Mesodermal cell (in vitro differentiated cells): ENCODE results near the gene TKTL1.

ENCODE experiments used
- H3K27ac ChIP-seq: 2 replicates; pipeline ENCODE4 v1.7.0; 2013; ENCODE audit warnings: mild to moderate bottlenecking, low read depth, low read length, moderate library complexity; ENCODE audit not compliant: severe bottlenecking
- H3K36me3 ChIP-seq: 2 replicates; pipeline ENCODE4 v1.7.1; 2013; ENCODE audit warnings: mild to moderate bottlenecking, low read length, moderate library complexity; ENCODE audit not compliant: control insufficient read depth, insufficient read depth
- H3K4me1 ChIP-seq: one replicate; pipeline ENCODE4 v1.7.1; 2013; ENCODE audit warnings: mild to moderate bottlenecking, low read length; ENCODE audit not compliant: insufficient read depth, control insufficient read depth, poor library complexity, severe bottlenecking
- H3K4me3 ChIP-seq: 2 replicates; pipeline ENCODE4 v1.7.0; 2013; ENCODE audit warnings: low read length, control low read depth, mild to moderate bottlenecking; ENCODE audit not compliant: insufficient read depth, poor library complexity, severe bottlenecking; ENCODE audit errors: extremely low read depth
- H3K9me3 ChIP-seq: 2 replicates; pipeline ENCODE4 v1.7.1; 2013; ENCODE audit warnings: mild to moderate bottlenecking, low read length, moderate library complexity; ENCODE audit not compliant: control insufficient read depth
- WGBS, 2 experiments: methylation state at CpG; one replicate each; pipeline ENCODE4 v1.1.5; 2013; ENCODE audit warnings: missing lambda C conversion rate in 2 of 2; ENCODE audit not compliant: insufficient coverage in 2 of 2; 5-methylcytosine and 5-hydroxymethylcytosine counted together

Gene TKTL1

DNA sequence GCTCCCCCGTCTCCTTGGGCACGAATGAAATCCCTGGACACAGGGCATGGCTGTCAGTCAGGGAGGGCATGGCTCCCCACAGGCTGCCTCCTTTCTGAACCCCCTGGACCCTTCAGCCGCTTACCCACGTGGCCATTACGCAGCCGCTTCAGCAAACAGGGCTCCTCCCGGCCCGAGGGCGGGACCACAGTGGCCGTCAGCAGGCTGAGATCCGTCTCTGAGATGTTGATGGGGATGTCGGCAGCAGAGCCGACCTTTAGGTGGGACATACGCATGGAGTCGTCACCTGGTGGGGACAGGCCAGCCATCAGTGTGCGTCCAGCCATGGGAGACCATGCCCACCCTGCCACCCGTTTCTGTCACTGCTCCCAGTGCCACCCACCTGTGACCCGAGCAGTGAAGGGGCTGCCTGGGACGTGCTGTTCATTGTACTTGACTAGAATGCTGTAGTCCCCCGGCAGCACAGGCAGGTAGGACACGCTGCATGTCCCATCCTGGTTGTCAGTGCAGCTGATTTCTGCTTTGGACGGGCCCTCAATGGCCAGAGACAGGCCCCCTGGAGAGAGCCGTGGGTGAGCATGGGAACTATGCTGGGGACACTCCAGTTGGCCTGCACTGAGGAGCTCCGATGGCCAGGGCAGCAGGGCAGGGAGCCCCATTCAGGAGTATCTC, 57.7 kb downstream of the TKTL1 start:
- peaks cover 59% of the 10 kb centered on the region for H3K36me3 ChIP-seq

DNA sequence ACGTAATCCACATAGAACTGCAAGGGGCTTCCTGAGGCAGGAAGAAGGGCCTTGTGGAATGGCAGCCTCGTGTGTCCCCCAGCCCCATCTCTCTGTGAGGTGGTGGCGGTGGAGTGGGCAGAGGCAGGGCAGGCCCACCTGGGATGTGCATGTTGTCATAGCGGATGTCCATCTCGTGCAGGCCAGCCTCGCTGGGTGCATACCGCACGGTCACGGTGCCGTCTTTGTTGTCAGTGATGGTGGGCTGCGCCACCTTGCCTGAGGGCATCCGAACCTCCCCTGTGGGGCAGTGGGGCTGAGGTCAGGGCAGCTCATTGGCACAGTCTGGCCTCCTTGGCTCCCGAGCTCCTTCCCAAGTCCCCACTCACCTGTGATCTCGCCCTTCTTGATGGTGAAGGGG, 58.4 kb downstream of the TKTL1 start:
- H3K36me3 ChIP-seq = peaks cover 65% of the 10 kb centered on the region
- H3K4me3 ChIP-seq = no peak overlapping the region
- no peaks in the 10 kb centered on the region for H3K4me1 ChIP-seq
- H3K27ac ChIP-seq = no peak overlapping the region
- 97 to 100% methylated on average over 7 to 8 of the region's 14 CpGs for WGBS, 2 experiments
- no peaks in the 10 kb centered on the region for H3K9me3 ChIP-seq

More for the DNA sequence above, 57.7 kb downstream of the TKTL1 start:
- WGBS, 2 experiments = 95 to 100% methylated on average over 8 to 16 of the region's 24 CpGs
- Histone ChIP-seq H3K4me3 (no peak overlapping the region), H3K4me1 (no peaks in the 10 kb centered on the region), H3K9me3 (no peaks in the 10 kb centered on the region), H3K27ac (no peak overlapping the region)

DNA sequence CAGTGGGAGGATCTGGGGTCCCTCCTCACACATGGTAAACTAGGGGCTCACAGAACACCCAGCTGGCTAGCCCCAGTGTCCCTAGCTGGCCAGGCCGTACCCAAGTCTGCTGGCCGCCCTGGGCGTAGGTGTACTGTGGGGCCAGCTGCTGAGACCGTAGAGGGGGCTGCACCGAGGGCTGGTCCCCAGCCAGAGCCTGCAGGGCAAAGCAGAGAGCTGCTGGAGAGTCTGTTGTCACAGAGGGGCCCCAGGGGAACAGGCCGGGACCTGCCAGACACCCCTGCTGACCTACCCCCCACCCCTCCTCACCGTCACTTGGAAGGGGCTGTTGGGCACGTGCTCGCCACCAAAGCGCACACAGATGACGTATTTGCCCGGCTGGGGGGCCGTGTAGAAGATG, 58.9 kb downstream of the TKTL1 start:
- Histone ChIP-seq H3K9me3 (no peaks in the 10 kb centered on the region), H3K4me1 (no peaks in the 10 kb centered on the region), H3K4me3 (no peak overlapping the region), H3K27ac (no peak overlapping the region), H3K36me3 (peaks cover 65% of the 10 kb centered on the region)
- 95 to 100% methylated on average over 5 to 11 of the region's 13 CpGs for WGBS, 2 experiments

- no peak overlapping the region for H3K4me3 ChIP-seq
- WGBS, 2 experiments = 96 to 98% methylated on average over 8 to 14 of the region's 30 CpGs
- H3K9me3 ChIP-seq = no peaks in the 10 kb centered on the region
- H3K4me1 ChIP-seq = no peaks in the 10 kb centered on the region
- no peak overlapping the region for H3K27ac ChIP-seq
- peaks cover 64% of the 10 kb centered on the region for H3K36me3 ChIP-seq
These were observed 59.6 kb downstream of the TKTL1 start for GRCh38 chrX:154355094-154355775.

- 97 to 100% methylated on average over 2 to 10 of the region's 12 CpGs for WGBS, 2 experiments
- Histone ChIP-seq H3K4me3 (no peak overlapping the region), H3K27ac (no peak overlapping the region), H3K4me1 (no peaks in the 10 kb centered on the region), H3K9me3 (no peaks in the 10 kb centered on the region), H3K36me3 (peaks cover 63% of the 10 kb centered on the region)
These were observed 60.2 kb downstream of the TKTL1 start for GRCh38 chrX:154355776-154356140.

DNA sequence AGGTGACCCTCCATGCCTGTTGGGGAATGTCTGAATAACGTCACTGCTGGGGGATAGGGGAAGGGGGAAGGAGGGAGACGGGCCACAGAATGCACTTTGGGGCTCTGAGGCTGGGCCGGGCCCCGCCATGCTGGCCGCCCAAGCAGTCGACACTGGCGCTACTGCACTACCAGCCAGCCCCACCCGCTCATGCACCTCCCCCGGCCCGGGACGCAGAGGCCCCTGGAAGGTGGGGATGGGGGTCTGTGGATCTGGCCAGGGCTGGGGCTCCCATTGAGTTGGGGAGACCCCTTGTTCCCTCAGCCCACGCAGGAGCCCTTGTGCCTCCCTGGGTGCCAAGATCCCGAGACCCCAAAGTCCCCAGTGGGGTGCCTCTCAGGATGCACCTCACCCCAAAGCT, 61.0 kb downstream of the TKTL1 start:
- H3K9me3 ChIP-seq = no peaks in the 10 kb centered on the region
- H3K36me3 ChIP-seq = peaks cover 62% of the 10 kb centered on the region
- 97% methylated on average over 5 of the region's 13 CpGs; no CpG with 5 or more reads in 1 of the 2 experiments for WGBS, 2 experiments
- no peak overlapping the region for H3K4me3 ChIP-seq
- H3K4me1 ChIP-seq = no peaks in the 10 kb centered on the region
- H3K27ac ChIP-seq = no peak overlapping the region

GRCh38 chrX:154357205-154357604, 61.6 kb downstream of the TKTL1 start:
- no peak overlapping the region for H3K4me3 ChIP-seq
- H3K36me3 ChIP-seq = peaks cover 60% of the 10 kb centered on the region
- no peaks in the 10 kb centered on the region for H3K4me1 ChIP-seq
- 94 to 98% methylated on average over 14 to 26 of the region's 27 CpGs for WGBS, 2 experiments
- no peak overlapping the region for H3K27ac ChIP-seq
- no peaks in the 10 kb centered on the region for H3K9me3 ChIP-seq

DNA sequence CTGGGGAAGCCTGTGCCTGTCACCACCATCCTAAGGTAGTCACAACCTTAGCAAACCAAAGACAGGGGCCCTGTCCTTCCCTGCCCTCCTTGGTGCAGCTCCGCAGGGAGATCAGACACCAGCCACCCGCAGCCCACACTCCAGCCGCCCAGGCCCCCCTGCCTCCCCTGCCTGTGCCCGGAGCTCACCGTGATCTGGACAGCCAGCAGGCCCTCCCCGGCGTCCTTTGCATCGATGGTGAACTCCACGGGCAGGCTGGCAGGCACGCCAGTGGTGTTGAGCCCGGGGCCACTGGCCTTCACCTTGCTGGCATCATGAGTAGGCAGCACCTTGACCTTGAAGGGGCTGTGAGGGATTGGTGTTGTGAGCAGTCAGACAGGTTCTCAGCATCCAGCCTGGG, 62.4 kb downstream of the TKTL1 start:
- H3K27ac ChIP-seq = no peak overlapping the region
- no peaks in the 10 kb centered on the region for H3K4me1 ChIP-seq
- peaks cover 63% of the 10 kb centered on the region for H3K36me3 ChIP-seq
- H3K9me3 ChIP-seq = no peaks in the 10 kb centered on the region
- no peak overlapping the region for H3K4me3 ChIP-seq
- WGBS, 2 experiments = 96 to 100% methylated on average over 3 to 6 of the region's 11 CpGs

DNA sequence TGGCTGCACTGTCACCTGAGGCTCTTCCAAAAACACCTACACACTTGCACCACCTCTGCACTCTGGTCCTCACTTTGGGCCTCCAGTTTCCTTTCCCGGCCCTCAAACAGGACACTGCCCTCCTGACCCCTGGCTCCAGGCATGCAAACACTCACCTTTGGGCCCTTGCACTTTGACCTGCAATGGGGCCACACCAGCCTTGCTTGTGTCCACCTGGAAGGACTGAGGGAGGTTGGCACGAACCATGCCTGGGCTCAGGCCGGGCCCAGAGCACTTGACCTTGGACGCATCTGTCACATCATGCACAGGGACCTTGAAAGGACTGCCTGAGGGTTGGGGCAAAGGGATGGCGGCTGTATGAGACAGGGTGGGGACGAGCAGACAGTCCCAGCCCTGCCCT, 63.2 kb downstream of the TKTL1 start:
- Histone ChIP-seq H3K4me1 (no peaks in the 10 kb centered on the region), H3K36me3 (peaks cover 63% of the 10 kb centered on the region), H3K9me3 (no peaks in the 10 kb centered on the region), H3K4me3 (no peak overlapping the region), H3K27ac (no peak overlapping the region)
- WGBS, 2 experiments = 96 to 100% methylated on average over 4 to 5 of the region's 6 CpGs

- Histone ChIP-seq H3K9me3 (no peaks in the 10 kb centered on the region), H3K4me1 (no peaks in the 10 kb centered on the region), H3K27ac (no peak overlapping the region), H3K4me3 (no peak overlapping the region), H3K36me3 (peaks cover 69% of the 10 kb centered on the region)
- 96% methylated on average over 23 of the region's 41 CpGs for WGBS, 2 experiments
These were observed 64.0 kb downstream of the TKTL1 start for GRCh38 chrX:154359362-154360154.
